GM12864 (cell line): ENCODE measurements around the gene ADCY1.

Experiments used
- DNase-seq: peaks from one replicate; pipeline ENCODE4 v3.0.0-alpha.2; 2011; ENCODE audit warnings: low read depth
- H3K4me3 ChIP-seq: 2 replicates; pipeline ENCODE4 v1.5.1; 2011; ENCODE audit warnings: mild to moderate bottlenecking, low read depth, low read length, control low read depth
- TF ChIP-seq, protein P1 (sequence below): IDR thresholded peaks from 2 replicates; pipeline ENCODE4 v1.5.1; 2011; ENCODE audit warnings: low read depth, mild to moderate bottlenecking, moderate library complexity, low read length, control low read depth, inconsistent platforms; ENCODE audit errors: missing control alignments

The ADCY1 gene

DNA sequence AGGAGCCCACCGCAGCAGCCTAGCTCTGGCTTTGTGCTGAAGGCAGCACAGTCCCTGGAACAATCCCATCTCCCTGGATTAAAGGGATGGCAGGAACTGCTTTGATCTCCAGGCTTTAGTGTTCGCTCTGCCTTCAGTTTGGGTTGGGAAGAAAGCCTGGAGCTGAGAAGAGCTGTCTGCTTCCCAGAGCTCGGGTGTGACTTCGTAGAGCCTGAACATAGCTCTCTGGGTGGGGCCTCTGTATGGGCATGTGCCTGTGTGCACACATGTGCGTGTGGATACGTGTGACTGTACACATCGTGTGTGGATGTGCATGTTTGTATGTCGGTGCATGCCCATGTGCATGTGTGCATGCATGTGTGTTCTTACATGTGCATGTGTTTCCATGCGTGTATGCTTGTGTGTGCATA lies 8.7 kb downstream of the ADCY1 start:
- no peak for DNase-seq
- no peak overlapping the region for H3K4me3 ChIP-seq
- TF ChIP-seq, protein P1, sequence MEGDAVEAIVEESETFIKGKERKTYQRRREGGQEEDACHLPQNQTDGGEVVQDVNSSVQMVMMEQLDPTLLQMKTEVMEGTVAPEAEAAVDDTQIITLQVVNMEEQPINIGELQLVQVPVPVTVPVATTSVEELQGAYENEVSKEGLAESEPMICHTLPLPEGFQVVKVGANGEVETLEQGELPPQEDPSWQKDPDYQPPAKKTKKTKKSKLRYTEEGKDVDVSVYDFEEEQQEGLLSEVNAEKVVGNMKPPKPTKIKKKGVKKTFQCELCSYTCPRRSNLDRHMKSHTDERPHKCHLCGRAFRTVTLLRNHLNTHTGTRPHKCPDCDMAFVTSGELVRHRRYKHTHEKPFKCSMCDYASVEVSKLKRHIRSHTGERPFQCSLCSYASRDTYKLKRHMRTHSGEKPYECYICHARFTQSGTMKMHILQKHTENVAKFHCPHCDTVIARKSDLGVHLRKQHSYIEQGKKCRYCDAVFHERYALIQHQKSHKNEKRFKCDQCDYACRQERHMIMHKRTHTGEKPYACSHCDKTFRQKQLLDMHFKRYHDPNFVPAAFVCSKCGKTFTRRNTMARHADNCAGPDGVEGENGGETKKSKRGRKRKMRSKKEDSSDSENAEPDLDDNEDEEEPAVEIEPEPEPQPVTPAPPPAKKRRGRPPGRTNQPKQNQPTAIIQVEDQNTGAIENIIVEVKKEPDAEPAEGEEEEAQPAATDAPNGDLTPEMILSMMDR, result no peak

DNA sequence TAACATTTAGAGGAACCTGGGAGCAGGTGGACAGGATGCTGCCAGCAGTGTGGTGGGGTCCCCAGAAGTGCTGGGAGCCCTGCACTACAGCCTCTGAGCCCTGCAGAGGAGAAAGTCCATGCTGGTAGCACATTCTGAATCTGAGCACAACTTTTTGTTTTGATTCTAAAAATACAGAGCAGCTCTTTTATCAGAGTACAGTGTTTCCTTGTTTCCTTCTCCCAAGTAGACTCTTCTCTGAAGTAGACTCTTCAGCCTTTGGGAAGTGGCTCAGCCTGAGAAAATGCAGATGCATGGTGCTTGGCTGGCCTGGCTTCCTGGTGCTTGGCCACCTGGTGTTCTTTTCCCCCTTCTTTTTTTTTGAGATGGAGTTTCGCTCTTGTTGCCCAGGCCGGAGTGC lies 9.1 kb downstream of the ADCY1 start:
- no peak overlapping the region for H3K4me3 ChIP-seq
- TF ChIP-seq, protein P1, result no peak
- no peak for DNase-seq

DNA sequence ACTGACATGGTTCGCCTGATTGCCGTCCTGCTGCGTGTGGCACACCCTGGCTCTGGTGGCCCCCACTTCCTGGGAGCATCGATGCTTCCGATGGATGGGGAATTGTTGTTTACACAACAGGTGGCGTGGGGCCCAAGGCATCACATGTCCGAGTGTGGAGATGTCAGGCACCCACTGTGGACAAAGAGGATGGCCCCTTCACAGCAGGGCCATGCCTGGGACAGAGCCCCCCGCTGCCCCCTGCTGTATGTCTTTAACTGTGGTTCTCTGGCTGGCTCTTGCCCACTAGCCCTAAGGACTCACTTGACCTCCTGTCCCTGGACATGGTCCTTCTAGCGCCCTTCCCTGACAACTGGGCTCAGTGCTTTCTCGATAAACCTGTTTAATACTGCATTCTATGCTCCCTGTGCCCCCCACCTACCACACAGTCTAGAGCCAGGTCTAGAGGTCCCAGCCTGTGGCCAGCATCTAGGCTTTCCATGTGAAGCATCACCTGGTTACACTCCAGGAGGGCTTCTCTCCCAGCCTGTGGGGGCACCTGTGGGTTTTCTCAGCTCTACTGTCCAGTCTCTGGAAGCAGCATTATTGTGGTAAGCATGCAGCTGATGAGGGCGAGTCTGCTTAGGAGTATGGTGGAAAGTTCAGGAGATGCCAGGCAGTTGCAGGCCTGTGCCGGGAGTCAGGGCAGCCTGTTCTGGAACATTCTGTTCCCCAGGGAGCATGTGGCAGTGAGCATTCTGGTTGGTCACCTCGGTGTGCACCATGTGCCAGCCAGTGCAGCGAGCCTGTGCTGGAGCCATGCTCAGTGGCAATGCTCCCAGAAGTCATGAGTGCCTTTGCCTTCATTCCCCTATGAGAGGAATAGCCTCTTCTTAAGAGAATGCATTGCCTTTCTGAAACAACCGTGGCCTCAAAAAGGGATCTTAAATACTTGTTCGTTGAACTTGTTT lies 10.4 kb downstream of the ADCY1 start:
- DNase-seq, result no peak
- H3K4me3 ChIP-seq, result no peak overlapping the region
- TF ChIP-seq, protein P1, result no peak

DNA sequence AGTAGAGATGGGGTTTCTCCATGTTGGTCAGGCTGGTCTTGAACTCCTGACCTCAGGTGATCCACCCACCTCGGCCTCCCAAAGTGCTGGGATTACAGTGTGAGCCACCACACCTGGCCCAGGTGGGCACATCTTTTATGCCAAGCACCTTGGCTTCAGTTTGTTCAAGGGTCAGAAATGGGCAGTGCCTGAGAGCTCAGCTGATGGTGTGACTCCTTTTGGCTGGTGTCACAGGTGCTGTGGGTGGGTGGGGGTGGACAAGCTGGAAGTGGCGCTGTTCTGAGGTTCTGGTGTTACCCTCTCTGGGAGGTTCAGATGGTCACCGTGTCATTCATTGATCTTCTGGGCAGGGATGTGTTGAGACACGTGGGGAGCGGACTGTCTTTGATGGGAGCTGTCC lies 11.5 kb downstream of the ADCY1 start:
- TF ChIP-seq, protein P1, result no peak
- no peak overlapping the region for H3K4me3 ChIP-seq
- DNase-seq, result no peak

DNA sequence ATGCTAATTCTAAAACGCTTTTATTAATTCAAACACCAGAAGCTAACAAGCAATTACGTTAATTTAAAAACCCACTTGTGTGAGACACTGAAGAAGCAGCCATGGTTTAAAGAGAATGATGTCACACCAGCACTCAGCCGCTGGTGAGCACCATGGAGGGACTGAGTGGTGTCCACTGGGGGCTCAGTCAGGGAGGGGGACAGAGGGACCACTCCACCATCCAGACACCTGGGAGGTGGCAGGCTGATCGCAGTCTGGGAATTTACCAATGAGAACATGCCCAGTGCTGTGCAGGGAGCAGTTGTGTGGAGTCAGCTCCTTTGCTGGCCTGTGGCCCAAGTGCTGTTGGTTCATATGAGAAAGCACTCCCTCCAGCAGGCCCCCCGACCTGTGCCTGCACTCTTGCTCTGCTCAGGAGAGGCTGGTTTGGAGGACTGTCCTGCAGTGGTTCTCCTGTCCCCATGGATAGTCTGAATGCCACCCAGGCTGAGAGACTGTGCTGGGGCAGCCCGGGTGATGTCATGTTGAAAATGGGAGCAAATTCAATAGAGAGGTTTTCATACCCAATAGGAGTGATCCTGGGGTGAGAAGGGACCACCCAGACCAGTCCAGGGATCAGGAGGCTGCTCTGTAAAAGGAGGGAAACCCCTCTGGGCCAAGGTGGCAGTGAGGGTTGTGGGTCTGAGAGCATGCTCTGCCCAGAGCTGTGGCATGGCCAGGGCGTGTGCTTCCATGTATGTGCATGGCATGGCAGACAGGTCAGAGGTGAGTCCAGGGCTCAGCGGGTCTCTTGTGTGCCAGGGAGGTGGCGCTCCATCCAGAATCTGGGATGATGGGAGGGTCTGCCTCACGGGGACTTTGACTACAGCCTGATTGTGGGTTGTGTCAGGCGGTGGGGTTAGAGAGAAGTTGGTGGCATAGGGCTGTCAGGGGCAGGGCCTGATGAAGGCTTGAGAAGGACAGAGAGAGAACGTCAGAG lies 12.7 kb downstream of the ADCY1 start:
- H3K4me3 ChIP-seq, result no peak overlapping the region
- no peak for DNase-seq
- TF ChIP-seq, protein P1, result no peak

DNA sequence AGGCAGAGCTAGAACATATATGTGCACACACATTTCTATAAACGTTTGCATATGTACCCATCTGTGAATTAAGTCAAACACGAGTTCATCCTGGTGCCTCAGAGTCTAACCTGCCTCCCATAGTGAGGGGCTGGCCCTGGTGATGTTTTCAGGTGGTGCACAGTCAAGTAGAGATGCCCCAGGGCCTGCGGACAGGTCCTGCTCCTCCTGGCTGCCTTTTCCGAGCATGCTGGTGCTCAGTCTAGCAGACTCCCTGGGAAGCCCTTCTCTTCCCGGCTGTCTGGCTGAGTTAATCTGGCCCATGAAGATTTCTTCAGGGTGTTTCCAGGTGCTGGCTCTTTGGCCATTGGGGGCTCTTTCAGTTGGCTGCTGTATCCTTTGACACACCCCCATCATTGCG lies 14.3 kb downstream of the ADCY1 start:
- no peak for DNase-seq
- TF ChIP-seq, protein P1, result no peak
- H3K4me3 ChIP-seq, result no peak overlapping the region
